H1 (cell line): Measurements from ENCODE around the gene LDLRAD4. TPM values are rescaled to one million over a fixed set of nuclear protein-coding genes. Genes with fewer than 3 reads are reported as not detected.

ENCODE experiments used
- CTCF ChIA-PET: fragments of 300-600 bp; sonication (Branson Sonifier 250); formaldehyde crosslinking; loops from one replicate; lab custom pipeline; 2021; ENCODE audit not compliant: partially characterized antibody; lab: Charles Lee
- POLR2A ChIA-PET: fragments of 300-600 bp; sonication (Branson Sonifier 250); formaldehyde crosslinking; loops from one replicate; lab custom pipeline; 2021; ENCODE audit warnings: inconsistent platforms; ENCODE audit not compliant: partially characterized antibody; lab: Charles Lee
- DNase-seq, 2 experiments: peaks; one replicate each; pipeline versions ENCODE4 v3.0.0 to v3.0.0-alpha.2; 2010 to 2022; ENCODE audit warnings: low spot score in 2 of 2, low read depth in 1 of 2, mixed read lengths in 1 of 2
- FAIRE-seq: peaks from 2 replicates; lab custom pipeline; 2011; peaks lifted over from hg19 to GRCh38; lab: Jason Lieb, UNC
- H2AFZ ChIP-seq: 2 replicates; pipeline ENCODE4 v1.8.1; 2012; ENCODE audit warnings: low read length, inconsistent platforms
- H2AK5ac ChIP-seq: 2 replicates; pipeline ENCODE4 v1.6.1; 2013; ENCODE audit warnings: low read depth, low read length
- H2BK120ac ChIP-seq: replicated peaks from 2 replicates; pipeline ENCODE3; 2013; ENCODE audit warnings: low read depth, low read length, inconsistent platforms
- H2BK12ac ChIP-seq: 2 replicates; pipeline ENCODE4 v1.6.1; 2013; ENCODE audit warnings: low read depth, low read length
- H2BK15ac ChIP-seq: 2 replicates; pipeline ENCODE4 v1.6.1; 2013; ENCODE audit warnings: low read length
- H2BK20ac ChIP-seq: 2 replicates; pipeline ENCODE4 v1.6.1; 2013; ENCODE audit warnings: low read length
- H2BK5ac ChIP-seq: 2 replicates; pipeline ENCODE4 v1.6.1; 2013; ENCODE audit warnings: low read depth, low read length
- H3K14ac ChIP-seq: 2 replicates; pipeline ENCODE4 v1.6.1; 2013; ENCODE audit warnings: inconsistent platforms; ENCODE audit not compliant: insufficient read length
- H3K18ac ChIP-seq: 2 replicates; pipeline ENCODE4 v1.6.1; 2013; ENCODE audit warnings: low read length; ENCODE audit errors: extremely low read depth
- H3K23ac ChIP-seq: 2 replicates; pipeline ENCODE4 v1.6.1; 2013; ENCODE audit warnings: inconsistent platforms; ENCODE audit not compliant: insufficient read length
- H3K23me2 ChIP-seq: 2 replicates; pipeline ENCODE4 v1.6.1; 2013; ENCODE audit warnings: low read depth, low read length
- H3K27ac ChIP-seq: 2 replicates; pipeline ENCODE4 v1.6.1; 2011; ENCODE audit warnings: low read depth, low read length, inconsistent platforms
- H3K27me3 ChIP-seq, 4 experiments: replicated peaks in 1 of 4; 1 replicate in 1 of 4; 2 replicates in 3 of 4; pipeline versions ENCODE4 v1.6.1 to v1.8.1; 2011 to 2013; ENCODE audit warnings: low read length in 3 of 4, mild to moderate bottlenecking in 3 of 4, inconsistent platforms in 2 of 4, mixed read lengths in 2 of 4, moderate library complexity in 1 of 4; ENCODE audit not compliant: control insufficient read depth in 3 of 4, insufficient read depth in 3 of 4; ENCODE audit errors: extremely low read depth in 1 of 4
- H3K36me3 ChIP-seq, 4 experiments: 2 replicates each; pipeline versions ENCODE4 v1.6.1 to v1.8.1; 2011 to 2013; ENCODE audit warnings: mild to moderate bottlenecking in 4 of 4, low read length in 3 of 4, moderate library complexity in 2 of 4, control low read depth in 1 of 4, inconsistent platforms in 1 of 4; ENCODE audit not compliant: insufficient read depth in 4 of 4, control insufficient read depth in 2 of 4
- H3K4ac ChIP-seq: replicated peaks from 2 replicates; pipeline ENCODE3; 2013; ENCODE audit warnings: low read length, low read depth, mixed read lengths, inconsistent platforms; ENCODE audit not compliant: insufficient read length
- H3K4me1 ChIP-seq, 4 experiments: replicated peaks in 1 of 4; 1 replicate in 1 of 4; 2 replicates in 3 of 4; pipeline versions ENCODE4 v1.6.1 to v1.8.1; 2011 to 2013; ENCODE audit warnings: low read length in 3 of 4, inconsistent platforms in 2 of 4, mixed read lengths in 1 of 4; ENCODE audit not compliant: insufficient read depth in 4 of 4, control insufficient read depth in 3 of 4
- H3K4me2 ChIP-seq, 2 experiments: 2 replicates each; pipeline versions ENCODE4 v1.6.1 to v1.8.1; 2011 to 2013; ENCODE audit warnings: low read depth in 2 of 2, low read length in 2 of 2, control low read depth in 1 of 2, inconsistent platforms in 1 of 2, mild to moderate bottlenecking in 1 of 2; ENCODE audit not compliant: insufficient read depth in 1 of 2
- H3K4me3 ChIP-seq, 4 experiments: fragments of 200-600, 300-600 bp in 1 of 4; sonication (generic), shearing (Covaris generic), sonication (Bioruptor Twin) in 1 of 4; 2 replicates each; pipeline versions ENCODE4 v1.5.1 to v1.8.1; 2011 to 2016; ENCODE audit warnings: low read length in 4 of 4, low read depth in 3 of 4, control low read depth in 2 of 4, inconsistent platforms in 2 of 4, mild to moderate bottlenecking in 2 of 4, mixed read lengths in 1 of 4, moderate library complexity in 1 of 4; ENCODE audit not compliant: insufficient read depth in 2 of 4; ENCODE audit errors: extremely low read depth in 1 of 4
- H3K56ac ChIP-seq: replicated peaks from 2 replicates; pipeline ENCODE3; 2013; ENCODE audit warnings: low read depth, mild to moderate bottlenecking, mixed read lengths, low read length, inconsistent platforms; ENCODE audit not compliant: insufficient read length
- H3K79me1 ChIP-seq: 2 replicates; pipeline ENCODE4 v1.6.1; 2013; ENCODE audit warnings: low read depth, low read length, control low read depth
- H3K79me2 ChIP-seq, 2 experiments: 2 replicates each; pipeline versions ENCODE4 v1.6.1 to v1.8.1; 2012 to 2013; ENCODE audit warnings: low read length in 2 of 2, mild to moderate bottlenecking in 2 of 2, inconsistent platforms in 1 of 2; ENCODE audit not compliant: insufficient read depth in 2 of 2, control insufficient read depth in 1 of 2
- H3K9ac ChIP-seq, 4 experiments: replicated peaks in 1 of 4; 1 replicate in 1 of 4; 2 replicates in 3 of 4; pipeline versions ENCODE4 v1.6.1 to v1.8.1; 2011 to 2013; ENCODE audit warnings: low read depth in 3 of 4, low read length in 3 of 4, control low read depth in 2 of 4, mild to moderate bottlenecking in 2 of 4, moderate library complexity in 2 of 4, inconsistent platforms in 1 of 4; ENCODE audit errors: extremely low read depth in 1 of 4
- H3K9me3 ChIP-seq, 2 experiments: 2 replicates each; pipeline versions ENCODE4 v1.6.1 to v1.8.1; 2012 to 2013; ENCODE audit warnings: mild to moderate bottlenecking in 2 of 2, moderate library complexity in 2 of 2, control low read depth in 1 of 2, inconsistent platforms in 1 of 2, low read depth in 1 of 2, low read length in 1 of 2, mixed read lengths in 1 of 2; ENCODE audit not compliant: insufficient read depth in 2 of 2
- H4K20me1 ChIP-seq, 2 experiments: replicated peaks in 1 of 2; 2 replicates each; pipeline versions ENCODE3 to v1.8.1; 2011 to 2013; ENCODE audit warnings: inconsistent platforms in 2 of 2, low read length in 2 of 2, mild to moderate bottlenecking in 1 of 2; ENCODE audit not compliant: insufficient read depth in 2 of 2, control insufficient read depth in 1 of 2
- H4K5ac ChIP-seq: 2 replicates; pipeline ENCODE4 v1.6.1; 2013; ENCODE audit warnings: low read length, low read depth, mixed read lengths, inconsistent platforms; ENCODE audit not compliant: insufficient read length
- H4K8ac ChIP-seq: 2 replicates; pipeline ENCODE4 v1.8.0; 2013; ENCODE audit warnings: mild to moderate bottlenecking, moderate library complexity, low read length, inconsistent platforms; ENCODE audit not compliant: insufficient read depth; ENCODE audit errors: extremely low read depth
- H4K91ac ChIP-seq: replicated peaks from 2 replicates; pipeline ENCODE3; 2013; ENCODE audit warnings: low read length, mixed read lengths, inconsistent platforms; ENCODE audit not compliant: insufficient read length
- ASH2L ChIP-seq: fragments of 200-600, 300-600 bp; sonication (generic); IDR thresholded peaks from one replicate; pipeline ENCODE4 v1.7.1; 2017; ENCODE audit warnings: low read length
- BACH1 ChIP-seq: IDR thresholded peaks from 2 replicates; pipeline ENCODE4 v1.6.1; 2012; ENCODE audit warnings: low read length, improper control_type of control experiment
- BRCA1 ChIP-seq: IDR thresholded peaks from 2 replicates; pipeline ENCODE4 v1.6.1; 2012; ENCODE audit warnings: low read depth, low read length, improper control_type of control experiment
- CREB1 ChIP-seq: IDR thresholded peaks from 2 replicates; pipeline ENCODE4 v1.6.1; 2012; ENCODE audit warnings: inconsistent platforms
- JUND ChIP-seq: IDR thresholded peaks from 2 replicates; pipeline ENCODE4 v1.6.1; 2011; ENCODE audit warnings: mild to moderate bottlenecking, improper control_type of control experiment, low read length
- NRF1 ChIP-seq: IDR thresholded peaks from 2 replicates; pipeline ENCODE4 v1.6.1; 2011; ENCODE audit warnings: mild to moderate bottlenecking, low read depth, low read length, improper control_type of control experiment
- RAD21 ChIP-seq, 2 experiments: IDR thresholded peaks in 1 of 2; conservative IDR thresholded peaks in 1 of 2; 2 replicates each; pipeline ENCODE4 v1.6.1; 2011; ENCODE audit warnings: low read depth in 2 of 2, low read length in 2 of 2, improper control_type of control experiment in 1 of 2, inconsistent platforms in 1 of 2, mild to moderate bottlenecking in 1 of 2, moderate library complexity in 1 of 2
- RXRA ChIP-seq: IDR thresholded peaks from 2 replicates; pipeline ENCODE4 v1.6.1; 2011; ENCODE audit warnings: low read depth, mild to moderate bottlenecking, low read length, moderate library complexity; ENCODE audit not compliant: insufficient read depth
- TAF1 ChIP-seq: IDR thresholded peaks from 2 replicates; pipeline ENCODE4 v1.6.1; 2011; ENCODE audit warnings: mild to moderate bottlenecking, low read depth, low read length
- WGBS, 2 experiments: shearing (Covaris generic) in 1 of 2; methylation state at CpG; one replicate each; pipeline versions ENCODE4 v1.1.6 to v1.1.7; 2013 to 2015; ENCODE audit warnings: low lambda C conversion rate in 2 of 2, mixed read lengths in 2 of 2, inconsistent platforms in 1 of 2, low coverage in 1 of 2, missing lambda C conversion rate in 1 of 2; ENCODE audit not compliant: insufficient replicate concordance in 2 of 2, insufficient coverage in 1 of 2, insufficient read length in 1 of 2; ENCODE audit errors: extremely low coverage in 1 of 2, missing lambda C conversion rate in 1 of 2; 5-methylcytosine and 5-hydroxymethylcytosine counted together
- polyA plus RNA-seq, 7 experiments: library from polyadenylated mRNA; depleted of rRNA in 3 of 7; stranded (reverse) in 5 of 7; unstranded in 2 of 7; fragments of >200 nt in 5 of 7; fragments of 200-250 nt in 2 of 7; gene quantifications; 1 replicate in 5 of 7; 2 replicates in 1 of 7; 4 replicates in 1 of 7; pipeline versions ENCODE4 v1.2.1 to v1.2.3, GENCODE V29; 2011 to 2013; ENCODE audit warnings: missing spikeins in 2 of 7, mixed read lengths in 2 of 7
- total RNA-seq: library from RNA; stranded (reverse); fragmentation: NEBNext Ultra II Directional; extraction: Animal tissue kit (Norgen Biotek cat#: 25700); gene quantifications from 2 replicates; pipeline ENCODE4 v1.2.1, GENCODE V29; 2021
- TF ChIP-seq, protein P1 (sequence below): IDR thresholded peaks from 2 replicates; pipeline ENCODE4 v1.6.1; 2011; ENCODE audit warnings: low read depth, mild to moderate bottlenecking, low read length; ENCODE audit not compliant: insufficient read depth
- TF ChIP-seq, protein P2 (sequence below), 3 experiments: IDR thresholded peaks; 1 replicate in 2 of 3; 2 replicates in 1 of 3; pipeline versions ENCODE4 v1.5.1 to v1.6.1; 2011; ENCODE audit warnings: low read length in 3 of 3, mild to moderate bottlenecking in 3 of 3, inconsistent platforms in 2 of 3, low read depth in 1 of 3, moderate library complexity in 1 of 3; ENCODE audit not compliant: insufficient read depth in 1 of 3; ENCODE audit errors: control extremely low read depth in 1 of 3

LDLRAD4 gene
- total and polyA plus RNA-seq, 2 of the 8 experiments (the other 6 are each of a cell fraction or from before 2014, with no cell fraction given) = 0.77 to 1.4 TPM

DNA sequence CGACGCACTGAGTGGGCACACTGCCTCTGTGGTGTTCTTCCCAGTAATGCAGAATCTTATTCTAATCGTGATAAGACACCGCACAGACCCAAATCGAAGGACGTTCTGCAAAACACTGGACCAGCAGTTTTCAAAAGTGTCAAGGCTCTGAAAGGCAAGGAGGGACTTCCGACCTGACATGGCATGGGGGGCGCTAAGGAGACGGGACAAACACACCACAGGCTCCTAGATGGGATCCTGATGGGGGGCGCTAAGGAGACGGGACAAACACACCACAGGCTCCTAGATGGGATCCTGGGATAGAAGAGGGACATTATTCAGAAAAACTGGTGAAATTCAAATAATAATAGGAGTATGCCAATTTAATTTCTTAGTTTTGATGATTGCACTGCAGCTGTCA lies 191.4 kb downstream of the LDLRAD4 start:
- H3K18ac ChIP-seq = no peak overlapping the region
- H4K91ac ChIP-seq = no peak overlapping the region
- H3K9me3 ChIP-seq = 0 out of 4 replicates have a peak, but pooled peaks cover 0 to 3% of the 10 kb centered on the region in 2 experiments
- DNase-seq (no peak), FAIRE-seq (no peak)
- no peak overlapping the region for H3K14ac ChIP-seq
- H3K36me3 ChIP-seq = no peaks in the 10 kb centered on the region
- H2BK20ac ChIP-seq = no peak overlapping the region
- H3K4ac ChIP-seq = no peak overlapping the region
- H2BK120ac ChIP-seq = no peak overlapping the region
- ChIA-PET POLR2A (no interaction called here), CTCF (no interaction called here)
- 73% methylated on average over 11 of the region's 11 CpGs; no CpG with 5 or more reads in 1 of the 2 experiments for WGBS, 2 experiments
- no peak overlapping the region for H2BK15ac ChIP-seq
- H3K79me1 ChIP-seq = no peaks in the 10 kb centered on the region
- no peak overlapping the region for H3K23ac ChIP-seq
- H4K8ac ChIP-seq = no peak overlapping the region
- H3K4me1 ChIP-seq = 0 out of 7 replicates have a peak, but pooled peaks cover 0 to 2% (median 0%) of the 10 kb centered on the region in 4 experiments
- H3K4me3 ChIP-seq = no peak overlapping the region
- H4K20me1 ChIP-seq = no peaks in the 10 kb centered on the region
- no peaks in the 10 kb centered on the region for H3K79me2 ChIP-seq
- no peaks in the 10 kb centered on the region for H3K23me2 ChIP-seq
- H2AFZ ChIP-seq = no peak overlapping the region
- H2AK5ac ChIP-seq = no peak overlapping the region
- TF ChIP-seq BRCA1 (no peak), TAF1 (no peak), ASH2L (no peak), RXRA (no peak), RAD21 (IDR thresholded peaks at IDR 0.05 in 1 of 2, conservative IDR thresholded peaks at IDR 0.05 in 1 of 2; ENCODE audit: low read depth in 2 of 2, low read length in 2 of 2) (peak; percentile 40 to 41; a peak in 3 of 4 replicates), NRF1 (no peak), CREB1 (no peak), JUND (no peak), BACH1 (no peak)
- TF ChIP-seq, protein P1, sequence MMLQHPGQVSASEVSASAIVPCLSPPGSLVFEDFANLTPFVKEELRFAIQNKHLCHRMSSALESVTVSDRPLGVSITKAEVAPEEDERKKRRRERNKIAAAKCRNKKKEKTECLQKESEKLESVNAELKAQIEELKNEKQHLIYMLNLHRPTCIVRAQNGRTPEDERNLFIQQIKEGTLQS = no peak
- TF ChIP-seq, protein P2, sequence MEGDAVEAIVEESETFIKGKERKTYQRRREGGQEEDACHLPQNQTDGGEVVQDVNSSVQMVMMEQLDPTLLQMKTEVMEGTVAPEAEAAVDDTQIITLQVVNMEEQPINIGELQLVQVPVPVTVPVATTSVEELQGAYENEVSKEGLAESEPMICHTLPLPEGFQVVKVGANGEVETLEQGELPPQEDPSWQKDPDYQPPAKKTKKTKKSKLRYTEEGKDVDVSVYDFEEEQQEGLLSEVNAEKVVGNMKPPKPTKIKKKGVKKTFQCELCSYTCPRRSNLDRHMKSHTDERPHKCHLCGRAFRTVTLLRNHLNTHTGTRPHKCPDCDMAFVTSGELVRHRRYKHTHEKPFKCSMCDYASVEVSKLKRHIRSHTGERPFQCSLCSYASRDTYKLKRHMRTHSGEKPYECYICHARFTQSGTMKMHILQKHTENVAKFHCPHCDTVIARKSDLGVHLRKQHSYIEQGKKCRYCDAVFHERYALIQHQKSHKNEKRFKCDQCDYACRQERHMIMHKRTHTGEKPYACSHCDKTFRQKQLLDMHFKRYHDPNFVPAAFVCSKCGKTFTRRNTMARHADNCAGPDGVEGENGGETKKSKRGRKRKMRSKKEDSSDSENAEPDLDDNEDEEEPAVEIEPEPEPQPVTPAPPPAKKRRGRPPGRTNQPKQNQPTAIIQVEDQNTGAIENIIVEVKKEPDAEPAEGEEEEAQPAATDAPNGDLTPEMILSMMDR (IDR thresholded peaks at IDR 0.05; ENCODE audit: control extremely low read depth in 1 of 3, insufficient read depth in 1 of 3, low read depth in 1 of 3, low read length in 3 of 3) = peak; percentile 26 to 63 (median 31)
- H3K56ac ChIP-seq = no peak overlapping the region
- H2BK12ac ChIP-seq = no peak overlapping the region
- no peaks in the 10 kb centered on the region for H3K27me3 ChIP-seq
- no peak overlapping the region for H2BK5ac ChIP-seq
- no peak overlapping the region for H3K4me2 ChIP-seq
- no peak overlapping the region for H3K27ac ChIP-seq
- no peak overlapping the region for H4K5ac ChIP-seq
- no peak overlapping the region for H3K9ac ChIP-seq
